Liver (tissue), 3 donors: ENCODE measurements around the gene VGLL2.

Experiments used
- ATF3 ChIP-seq: IDR thresholded peaks from 2 replicates; pipeline ENCODE4 v1.6.1; 2016; ENCODE audit warnings: antibody characterized with exemption
- CTCF ChIP-seq: fragments of 150-350 bp; IDR thresholded peaks from 2 replicates; pipeline ENCODE4 v1.5.1; 2017; ENCODE audit warnings: improper control_type of control experiment, low read depth, low read length; ENCODE audit not compliant: missing input control
- FOXA1 ChIP-seq: IDR thresholded peaks from 2 replicates; pipeline ENCODE4 v1.6.1; 2016; ENCODE audit warnings: antibody characterized with exemption
- JUND ChIP-seq, 2 donors: IDR thresholded peaks; 2 replicates each; pipeline ENCODE4 v1.6.1; 2016; ENCODE audit warnings: antibody characterized with exemption in 2 of 2
- MAX ChIP-seq: IDR thresholded peaks from 2 replicates; pipeline ENCODE4 v1.6.1; 2016; ENCODE audit warnings: antibody characterized with exemption
- NR2F2 ChIP-seq: IDR thresholded peaks from 2 replicates; pipeline ENCODE4 v1.6.1; 2016; ENCODE audit warnings: antibody characterized with exemption
- RAD21 ChIP-seq, 2 donors: IDR thresholded peaks; 2 replicates each; pipeline ENCODE4 v1.6.1; 2016; ENCODE audit warnings: antibody characterized with exemption in 2 of 2, mild to moderate bottlenecking in 2 of 2
- TAF1 ChIP-seq: conservative IDR thresholded peaks from 2 replicates; pipeline ENCODE4 v1.6.1; 2016; ENCODE audit warnings: antibody characterized with exemption, mild to moderate bottlenecking
- donor health status: healthy.
- donor health status: healthy.

- TF ChIP-seq CTCF (no peak), FOXA1 (no peak), ATF3 (no peak), JUND (IDR thresholded peaks at IDR 0.05) (no peak), MAX (no peak), RAD21 (IDR thresholded peaks at IDR 0.05) (no peak), TAF1 (no peak), NR2F2 (no peak)
These were observed 1.9 kb upstream of the VGLL2 start for GRCh38 chr6:117263353-117263927.
